Measurements from ENCODE around the gene CHST7. TPM values are rescaled to one million over a fixed set of nuclear protein-coding genes. Genes with fewer than 3 reads are reported as not detected.

CHST7 gene
- total RNA-seq, 1 donor from 2014 or later, result 54.6 TPM

- H3K27me3 Mint-ChIP-seq (ENCODE audit: unreplicated experiment), result peaks cover 7% of the 10 kb centered on the region
- H3K9me3 Mint-ChIP-seq (ENCODE audit: unreplicated experiment), result no peaks in the 10 kb centered on the region
- H3K27ac Mint-ChIP-seq (ENCODE audit: unreplicated experiment), result no peak overlapping the region
These were observed 36.6 kb downstream of the CHST7 start for GRCh38 chrX:46610070-46610658.

DNA sequence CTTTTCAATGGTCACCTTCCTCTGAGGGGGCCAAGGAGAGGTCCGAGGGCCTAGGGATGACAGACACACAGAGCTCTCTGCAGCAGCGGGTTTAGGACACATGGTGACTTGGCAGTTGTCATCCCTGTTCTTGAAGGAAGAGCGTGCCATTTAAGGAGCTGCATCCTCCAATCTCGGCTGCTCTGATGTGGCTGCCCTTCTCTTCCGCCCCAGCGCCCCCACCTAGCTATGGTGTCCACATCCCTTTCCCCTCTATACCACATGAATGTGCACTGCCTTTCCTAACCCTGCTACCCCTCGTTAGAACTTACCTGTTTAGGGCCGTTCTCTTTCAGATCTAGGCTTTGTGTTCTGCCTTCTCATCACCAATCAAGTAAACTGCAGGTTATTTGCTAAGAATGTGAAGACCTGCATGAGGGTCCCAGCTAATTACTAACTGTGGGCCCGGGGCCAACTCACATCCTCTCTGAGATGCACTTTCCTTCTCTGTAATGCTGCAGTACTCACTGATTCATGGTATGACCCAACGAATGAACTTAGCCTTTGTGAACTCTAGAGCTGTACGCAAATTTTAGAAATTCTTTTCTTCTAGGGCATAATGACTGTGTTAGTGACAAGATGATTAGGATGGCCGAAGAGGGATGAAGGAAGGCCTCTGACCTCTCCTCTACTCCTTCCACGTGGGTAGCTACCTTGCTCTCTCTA, 38.2 kb downstream of the CHST7 start:
- Mint-ChIP-seq H3K36me3 (ENCODE audit: low read depth, unreplicated experiment) (no peaks in the 10 kb centered on the region), H3K9me3 (ENCODE audit: unreplicated experiment) (no peaks in the 10 kb centered on the region), H3K27me3 (ENCODE audit: unreplicated experiment) (peaks cover 2% of the 10 kb centered on the region), H3K4me1 (ENCODE audit: unreplicated experiment) (peaks cover 22% of the 10 kb centered on the region), H3K27ac (ENCODE audit: unreplicated experiment) (no peak overlapping the region), H3K4me3 (ENCODE audit: unreplicated experiment) (no peak overlapping the region)
- no peak for DNase-seq (ENCODE audit: low spot score)
- TF ChIP-seq, protein P1, sequence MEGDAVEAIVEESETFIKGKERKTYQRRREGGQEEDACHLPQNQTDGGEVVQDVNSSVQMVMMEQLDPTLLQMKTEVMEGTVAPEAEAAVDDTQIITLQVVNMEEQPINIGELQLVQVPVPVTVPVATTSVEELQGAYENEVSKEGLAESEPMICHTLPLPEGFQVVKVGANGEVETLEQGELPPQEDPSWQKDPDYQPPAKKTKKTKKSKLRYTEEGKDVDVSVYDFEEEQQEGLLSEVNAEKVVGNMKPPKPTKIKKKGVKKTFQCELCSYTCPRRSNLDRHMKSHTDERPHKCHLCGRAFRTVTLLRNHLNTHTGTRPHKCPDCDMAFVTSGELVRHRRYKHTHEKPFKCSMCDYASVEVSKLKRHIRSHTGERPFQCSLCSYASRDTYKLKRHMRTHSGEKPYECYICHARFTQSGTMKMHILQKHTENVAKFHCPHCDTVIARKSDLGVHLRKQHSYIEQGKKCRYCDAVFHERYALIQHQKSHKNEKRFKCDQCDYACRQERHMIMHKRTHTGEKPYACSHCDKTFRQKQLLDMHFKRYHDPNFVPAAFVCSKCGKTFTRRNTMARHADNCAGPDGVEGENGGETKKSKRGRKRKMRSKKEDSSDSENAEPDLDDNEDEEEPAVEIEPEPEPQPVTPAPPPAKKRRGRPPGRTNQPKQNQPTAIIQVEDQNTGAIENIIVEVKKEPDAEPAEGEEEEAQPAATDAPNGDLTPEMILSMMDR (IDR thresholded peaks at IDR 0.05; ENCODE audit: unreplicated experiment), result no peak

More at GRCh38 chrX:46610070-46610658, 36.6 kb downstream of the CHST7 start:
- Mint-ChIP-seq H3K4me3 (ENCODE audit: unreplicated experiment) (no peak overlapping the region), H3K36me3 (ENCODE audit: low read depth, unreplicated experiment) (no peaks in the 10 kb centered on the region), H3K4me1 (ENCODE audit: unreplicated experiment) (peaks cover 31% of the 10 kb centered on the region)
- TF ChIP-seq, protein P1 (IDR thresholded peaks at IDR 0.05; ENCODE audit: unreplicated experiment), result no peak
- no peak for DNase-seq (ENCODE audit: low spot score)

DNA sequence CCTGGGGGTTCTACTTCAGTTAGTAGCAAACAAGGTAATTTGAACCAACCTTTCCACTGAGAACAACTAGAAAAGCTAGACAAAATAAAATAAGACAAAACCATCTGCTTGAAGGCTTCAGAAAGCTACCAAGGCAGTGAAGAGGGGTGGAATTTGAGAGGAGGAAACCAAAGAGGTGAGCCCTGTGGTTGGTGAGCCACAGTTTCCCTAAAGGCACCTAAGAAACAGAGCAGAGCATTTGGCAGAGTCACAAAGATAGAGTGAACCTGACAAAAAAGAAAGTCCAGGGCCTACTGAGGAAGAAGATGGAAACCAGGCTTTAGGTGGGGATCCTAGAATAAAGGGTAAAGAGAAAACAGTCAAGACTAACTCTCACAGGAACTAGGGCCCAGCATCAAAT, 44.3 kb downstream of the CHST7 start:
- no peak for DNase-seq (ENCODE audit: low spot score)
- Mint-ChIP-seq H3K4me3 (ENCODE audit: unreplicated experiment) (no peak overlapping the region), H3K9me3 (ENCODE audit: unreplicated experiment) (no peaks in the 10 kb centered on the region), H3K4me1 (ENCODE audit: unreplicated experiment) (peaks cover 6% of the 10 kb centered on the region), H3K36me3 (ENCODE audit: low read depth, unreplicated experiment) (peaks cover 5% of the 10 kb centered on the region), H3K27ac (ENCODE audit: unreplicated experiment) (no peak overlapping the region), H3K27me3 (ENCODE audit: unreplicated experiment) (no peaks in the 10 kb centered on the region)
- TF ChIP-seq, protein P1 (IDR thresholded peaks at IDR 0.05; ENCODE audit: unreplicated experiment), result no peak

DNA sequence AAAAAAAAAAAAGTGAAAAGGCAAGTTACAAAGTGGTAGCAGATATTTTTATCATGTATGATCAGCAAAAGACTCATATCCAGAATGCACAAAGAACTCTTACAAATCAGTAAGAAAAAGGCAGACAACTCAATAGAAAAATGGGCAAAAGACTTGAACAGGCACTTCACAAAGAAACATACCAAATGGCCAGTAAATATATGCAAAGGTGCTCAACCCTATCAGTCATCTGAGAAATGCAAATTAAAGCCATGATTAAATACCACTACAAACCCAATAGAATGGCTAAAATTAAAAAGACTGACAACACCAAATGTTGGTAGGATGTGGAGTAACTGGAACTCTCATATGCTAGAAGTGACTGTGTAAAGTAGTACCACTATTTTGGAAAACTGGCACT, 45.4 kb downstream of the CHST7 start:
- Mint-ChIP-seq H3K27me3 (ENCODE audit: unreplicated experiment) (no peaks in the 10 kb centered on the region), H3K4me1 (ENCODE audit: unreplicated experiment) (peaks cover 11% of the 10 kb centered on the region), H3K27ac (ENCODE audit: unreplicated experiment) (no peak overlapping the region), H3K9me3 (ENCODE audit: unreplicated experiment) (no peaks in the 10 kb centered on the region), H3K4me3 (ENCODE audit: unreplicated experiment) (no peak overlapping the region), H3K36me3 (ENCODE audit: low read depth, unreplicated experiment) (peaks cover 5% of the 10 kb centered on the region)
- TF ChIP-seq, protein P1 (IDR thresholded peaks at IDR 0.05; ENCODE audit: unreplicated experiment), result no peak
- no peak for DNase-seq (ENCODE audit: low spot score)

DNA sequence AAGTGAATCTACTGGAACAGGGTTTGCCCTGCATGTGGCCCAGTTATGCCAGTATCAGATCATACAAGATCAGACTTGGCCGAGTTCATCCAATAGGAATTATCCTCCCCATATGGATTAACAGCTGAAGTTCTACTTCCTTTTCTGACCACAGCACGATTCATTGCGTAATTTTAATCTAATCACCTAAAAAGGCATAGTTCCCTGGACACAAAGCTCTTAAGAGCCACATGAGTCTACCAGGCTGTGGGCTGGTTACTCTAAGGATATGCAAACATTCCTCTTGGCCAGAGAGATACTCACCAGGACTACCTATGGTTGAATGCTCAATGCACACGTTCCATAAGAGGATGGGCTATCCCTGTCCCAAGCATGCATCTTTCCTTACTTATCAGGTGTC, 46.9 kb downstream of the CHST7 start:
- Mint-ChIP-seq H3K27me3 (ENCODE audit: unreplicated experiment) (no peaks in the 10 kb centered on the region), H3K9me3 (ENCODE audit: unreplicated experiment) (no peaks in the 10 kb centered on the region), H3K4me3 (ENCODE audit: unreplicated experiment) (no peak overlapping the region), H3K4me1 (ENCODE audit: unreplicated experiment) (peaks cover 11% of the 10 kb centered on the region), H3K27ac (ENCODE audit: unreplicated experiment) (no peak overlapping the region), H3K36me3 (ENCODE audit: low read depth, unreplicated experiment) (peaks cover 5% of the 10 kb centered on the region)
- TF ChIP-seq, protein P1 (IDR thresholded peaks at IDR 0.05; ENCODE audit: unreplicated experiment), result no peak
- DNase-seq (ENCODE audit: low spot score), result no peak
